HEK293T (cell line): ENCODE measurements around the gene KRT3.

Source experiments
- CTCF ChIA-PET: fragments of 350-600 bp; formaldehyde crosslinking; extraction: SDS; loops from one replicate; lab custom pipeline; 2021; ENCODE audit warnings: antibody characterized with exemption, inconsistent platforms; lab: Yijun Ruan, JAX
- POLR2A ChIA-PET: fragments of 350-600 bp; formaldehyde crosslinking; extraction: SDS; loops from one replicate; lab custom pipeline; 2020; ENCODE audit warnings: antibody characterized with exemption, inconsistent platforms; lab: Yijun Ruan, JAX
- DNase-seq: peaks from one replicate; pipeline ENCODE4 v3.0.0; 2012; ENCODE audit warnings: mixed read lengths; ENCODE audit errors: extremely low spot score
- ARNT ChIP-seq: fragments of 450-650 bp; IDR thresholded peaks from 2 replicates; pipeline ENCODE4 v1.6.1; 2017; ENCODE audit warnings: mild to moderate bottlenecking
- BHLHE40 ChIP-seq: fragments of 450-650 bp; IDR thresholded peaks from 2 replicates; pipeline ENCODE4 v1.6.1; 2016; ENCODE audit warnings: mild to moderate bottlenecking, moderate library complexity, borderline replicate concordance
- CTBP1 ChIP-seq: fragments of 450-650 bp; IDR thresholded peaks from 2 replicates; pipeline ENCODE4 v1.6.1; 2016; ENCODE audit warnings: borderline replicate concordance
- ELF4 ChIP-seq: fragments of 450-650 bp; IDR thresholded peaks from 2 replicates; pipeline ENCODE4 v1.6.1; 2017; ENCODE audit warnings: antibody characterized with exemption
- FOXA1 ChIP-seq: fragments of 450-650 bp; IDR thresholded peaks from 2 replicates; pipeline ENCODE4 v1.6.1; 2016; ENCODE audit warnings: mild to moderate bottlenecking
- FOXK2 ChIP-seq: fragments of 450-650 bp; IDR thresholded peaks from 2 replicates; pipeline ENCODE4 v1.6.1; 2016; ENCODE audit warnings: mild to moderate bottlenecking
- FOXM1 ChIP-seq: fragments of 450-650 bp; IDR thresholded peaks from 2 replicates; pipeline ENCODE4 v1.6.1; 2017; ENCODE audit warnings: mild to moderate bottlenecking, borderline replicate concordance
- HDGF ChIP-seq: fragments of 450-650 bp; IDR thresholded peaks from 2 replicates; pipeline ENCODE4 v1.6.1; 2017; ENCODE audit warnings: antibody characterized with exemption, borderline replicate concordance
- L3MBTL2 ChIP-seq: fragments of 450-650 bp; conservative IDR thresholded peaks from 2 replicates; pipeline ENCODE4 v1.6.1; 2016; ENCODE audit warnings: mild to moderate bottlenecking
- LEF1 ChIP-seq: fragments of 450-650 bp; IDR thresholded peaks from 2 replicates; pipeline ENCODE4 v1.6.1; 2017; ENCODE audit warnings: mild to moderate bottlenecking, borderline replicate concordance
- NFRKB ChIP-seq: fragments of 450-650 bp; IDR thresholded peaks from 2 replicates; pipeline ENCODE4 v1.6.1; 2016; ENCODE audit warnings: mild to moderate bottlenecking, moderate library complexity
- SP1 ChIP-seq: fragments of 450-650 bp; IDR thresholded peaks from 2 replicates; pipeline ENCODE4 v1.6.1; 2017
- SUZ12 ChIP-seq: fragments of 450-650 bp; IDR thresholded peaks from 2 replicates; pipeline ENCODE4 v1.6.1; 2016; ENCODE audit warnings: mild to moderate bottlenecking
- TARDBP ChIP-seq: fragments of 450-650 bp; IDR thresholded peaks from 2 replicates; pipeline ENCODE4 v1.6.1; 2016
- ZNF384 ChIP-seq: fragments of 450-650 bp; IDR thresholded peaks from 2 replicates; pipeline ENCODE4 v1.6.1; 2016
- TF ChIP-seq, protein P1 (sequence below): fragments of 450-650 bp; IDR thresholded peaks from 2 replicates; pipeline ENCODE4 v1.6.1; 2016

The KRT3 gene

DNA sequence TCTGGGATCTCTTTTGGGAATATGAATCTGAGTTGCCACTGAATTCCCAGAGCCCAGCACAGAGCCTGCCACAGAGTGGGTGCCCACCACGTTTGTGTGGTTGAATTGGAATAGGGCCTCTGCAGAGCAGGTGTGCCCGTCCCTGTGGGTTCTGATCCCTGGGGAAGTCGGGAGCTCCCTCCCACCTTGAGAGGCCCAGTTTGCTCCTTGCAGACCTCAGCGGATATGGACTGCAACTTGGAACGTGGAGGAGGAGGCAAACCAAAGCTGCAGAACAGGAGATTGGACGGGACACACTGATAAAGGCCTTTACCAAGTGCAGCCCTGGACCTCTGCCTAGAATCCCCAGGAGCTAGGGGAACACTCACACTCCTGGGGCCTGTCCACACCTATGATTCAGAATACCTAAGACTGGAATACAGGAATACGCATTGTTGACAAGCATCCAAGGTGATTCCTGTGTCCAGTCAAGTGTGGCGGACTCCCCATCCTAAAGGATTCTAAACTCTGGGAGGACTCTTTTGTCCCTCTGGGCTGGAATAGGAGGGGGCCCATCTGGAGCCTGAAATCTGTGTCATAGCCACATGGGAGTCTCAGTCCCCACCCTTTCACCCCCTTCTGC, 21.2 kb downstream of the KRT3 start:
- TF ChIP-seq CTBP1: no peak
- TF ChIP-seq NFRKB: no peak
- no peak for TF ChIP-seq SP1
- TF ChIP-seq L3MBTL2: no peak
- TF ChIP-seq ELF4: no peak
- no peak for TF ChIP-seq LEF1
- no peak for TF ChIP-seq FOXA1
- TF ChIP-seq HDGF: no peak
- no peak for TF ChIP-seq FOXK2
- TF ChIP-seq BHLHE40: no peak
- no peak for TF ChIP-seq SUZ12
- TF ChIP-seq ZNF384: no peak
- TF ChIP-seq, protein P1, sequence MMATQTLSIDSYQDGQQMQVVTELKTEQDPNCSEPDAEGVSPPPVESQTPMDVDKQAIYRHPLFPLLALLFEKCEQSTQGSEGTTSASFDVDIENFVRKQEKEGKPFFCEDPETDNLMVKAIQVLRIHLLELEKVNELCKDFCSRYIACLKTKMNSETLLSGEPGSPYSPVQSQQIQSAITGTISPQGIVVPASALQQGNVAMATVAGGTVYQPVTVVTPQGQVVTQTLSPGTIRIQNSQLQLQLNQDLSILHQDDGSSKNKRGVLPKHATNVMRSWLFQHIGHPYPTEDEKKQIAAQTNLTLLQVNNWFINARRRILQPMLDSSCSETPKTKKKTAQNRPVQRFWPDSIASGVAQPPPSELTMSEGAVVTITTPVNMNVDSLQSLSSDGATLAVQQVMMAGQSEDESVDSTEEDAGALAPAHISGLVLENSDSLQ: no peak
- TF ChIP-seq ARNT: no peak
- no peak for TF ChIP-seq FOXM1
- no peak for TF ChIP-seq TARDBP
- POLR2A ChIA-PET: no interaction called here
- CTCF ChIA-PET: no interaction called here
- no peak for DNase-seq

DNA sequence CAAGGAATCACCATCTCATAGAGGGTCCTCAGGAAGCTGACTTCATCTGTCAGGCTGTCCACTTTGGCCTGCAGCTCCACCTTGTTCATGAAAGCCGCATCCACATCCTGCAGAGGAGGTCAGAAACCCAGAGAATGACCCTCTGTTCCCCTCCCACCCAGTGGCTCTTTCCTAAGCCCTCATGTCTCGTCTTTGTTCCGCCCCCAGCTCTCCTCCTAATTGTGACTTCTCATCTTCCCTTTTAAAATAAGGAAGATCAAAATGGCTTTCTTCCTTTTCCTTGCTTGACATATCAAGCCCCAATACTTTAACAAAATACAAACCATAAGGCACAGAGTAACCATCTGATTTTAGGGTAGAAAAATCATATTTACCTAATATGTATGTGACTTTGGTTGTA, 23.1 kb downstream of the KRT3 start:
- no peak for TF ChIP-seq FOXK2
- TF ChIP-seq BHLHE40: no peak
- TF ChIP-seq FOXM1: no peak
- TF ChIP-seq FOXA1: no peak
- CTCF ChIA-PET: interaction anchor here (1.0 kb wide), 1 partner anchor 207 kb away, joined by 3 read pairs; no protein-coding TSS in a partner anchor
- POLR2A ChIA-PET: no interaction called here
- no peak for DNase-seq

DNA sequence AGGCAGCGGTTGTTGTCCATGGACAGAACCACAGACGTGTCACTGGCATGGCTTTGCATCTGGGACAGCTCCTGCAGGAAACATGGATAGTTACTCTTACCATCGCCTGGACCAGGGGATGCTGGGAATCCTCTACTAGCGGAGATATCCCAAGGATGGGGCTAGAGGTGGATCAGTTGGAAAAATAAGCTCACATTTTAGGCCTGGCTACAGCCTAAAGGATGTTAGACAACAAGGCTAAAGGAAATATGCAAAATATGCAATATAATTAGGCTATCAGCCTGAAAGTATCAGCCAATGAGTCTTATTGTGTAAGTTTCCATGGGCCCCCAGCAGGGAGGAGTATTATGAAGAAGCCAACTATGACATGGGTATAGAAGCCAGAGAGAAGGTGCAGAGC, 23.7 kb downstream of the KRT3 start:
- DNase-seq: no peak
- ChIA-PET POLR2A (no interaction called here), CTCF (interaction anchor here (1.0 kb wide), 1 partner anchor 208 kb away, joined by 3 read pairs; no protein-coding TSS in a partner anchor)
- TF ChIP-seq ZNF384 (no peak), HDGF (no peak)

DNA sequence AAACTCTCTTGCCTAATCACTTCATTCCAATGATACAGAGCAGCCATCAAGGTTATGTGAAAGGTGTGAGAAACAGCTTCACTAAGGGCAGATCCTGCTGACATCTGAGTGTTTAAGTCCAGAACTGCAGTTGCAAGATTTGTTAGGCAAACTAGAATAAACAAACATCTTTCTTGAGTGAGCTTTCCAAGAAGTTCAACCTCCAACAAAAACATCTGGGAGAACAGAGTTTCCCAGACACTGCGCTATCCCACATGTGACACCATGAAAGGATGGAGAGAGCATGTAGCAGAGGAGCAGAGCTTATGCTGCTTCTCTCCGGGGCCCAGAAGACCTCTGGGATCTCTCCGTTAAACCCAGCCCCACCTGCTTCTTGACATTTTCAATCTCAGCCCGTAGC, 24.4 kb downstream of the KRT3 start:
- DNase-seq: no peak
- ChIA-PET POLR2A (no interaction called here), CTCF (no interaction called here)
- TF ChIP-seq L3MBTL2 (no peak), CTBP1 (no peak), ZNF384 (no peak)

DNA sequence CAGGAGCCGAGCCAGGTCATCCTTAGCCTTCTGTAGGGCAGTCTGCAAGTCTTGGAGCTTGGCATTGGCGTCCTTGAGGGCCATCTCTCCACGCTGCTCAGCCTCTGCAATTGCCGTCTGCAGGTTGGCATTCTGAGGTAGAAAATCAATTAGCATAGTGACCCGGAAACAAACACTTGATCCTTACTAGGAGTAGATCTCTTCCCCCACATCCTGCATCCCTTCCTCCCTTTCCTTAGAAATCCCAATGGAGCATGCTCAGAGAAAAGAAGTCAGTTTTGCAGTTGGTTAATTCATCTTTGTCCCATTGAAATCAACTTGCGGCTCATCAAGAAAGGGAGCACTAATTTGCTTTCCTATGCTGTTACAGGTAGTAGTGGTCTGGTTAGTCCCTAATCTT, 24.8 kb downstream of the KRT3 start:
- CTCF ChIA-PET: no interaction called here
- TF ChIP-seq FOXK2 (no peak), L3MBTL2 (no peak), LEF1 (no peak), NFRKB (no peak), FOXM1 (no peak), SUZ12 (no peak), CTBP1 (no peak), ZNF384 (no peak), TARDBP (no peak), FOXA1 (no peak), ARNT (no peak), HDGF (no peak), SP1 (no peak), BHLHE40 (no peak), ELF4 (no peak)
- TF ChIP-seq, protein P1: no peak
- no peak for DNase-seq
- POLR2A ChIA-PET: no interaction called here

DNA sequence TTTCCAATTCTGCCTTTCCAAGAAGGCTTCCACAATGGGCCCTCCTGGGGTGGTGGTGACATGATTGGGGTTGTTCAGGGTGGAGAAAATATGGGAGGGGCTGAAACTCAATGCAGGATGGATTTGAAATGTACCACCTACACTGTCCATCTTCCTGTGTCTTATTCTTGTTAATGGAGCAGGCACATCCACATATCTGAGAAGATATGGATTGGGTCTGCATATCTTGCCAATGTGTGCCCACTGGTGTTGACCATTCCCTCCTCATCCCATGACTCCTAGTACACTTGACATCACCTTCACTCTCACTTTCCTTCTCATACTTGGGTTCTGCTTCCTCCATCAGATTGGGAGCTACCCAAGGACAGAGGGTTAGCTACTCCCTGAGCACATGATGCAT, 26.0 kb downstream of the KRT3 start:
- POLR2A ChIA-PET: no interaction called here
- CTCF ChIA-PET: no interaction called here
- DNase-seq: no peak
- TF ChIP-seq FOXM1: no peak
- TF ChIP-seq CTBP1: no peak
- no peak for TF ChIP-seq LEF1
- no peak for TF ChIP-seq FOXA1
- TF ChIP-seq ZNF384: no peak
- no peak for TF ChIP-seq SP1
- TF ChIP-seq SUZ12: no peak
- TF ChIP-seq, protein P1: no peak
- TF ChIP-seq ELF4: no peak
- TF ChIP-seq BHLHE40: no peak
- no peak for TF ChIP-seq TARDBP
- TF ChIP-seq NFRKB: no peak
- TF ChIP-seq FOXK2: no peak
- no peak for TF ChIP-seq ARNT
- TF ChIP-seq HDGF: no peak
- TF ChIP-seq L3MBTL2: no peak

DNA sequence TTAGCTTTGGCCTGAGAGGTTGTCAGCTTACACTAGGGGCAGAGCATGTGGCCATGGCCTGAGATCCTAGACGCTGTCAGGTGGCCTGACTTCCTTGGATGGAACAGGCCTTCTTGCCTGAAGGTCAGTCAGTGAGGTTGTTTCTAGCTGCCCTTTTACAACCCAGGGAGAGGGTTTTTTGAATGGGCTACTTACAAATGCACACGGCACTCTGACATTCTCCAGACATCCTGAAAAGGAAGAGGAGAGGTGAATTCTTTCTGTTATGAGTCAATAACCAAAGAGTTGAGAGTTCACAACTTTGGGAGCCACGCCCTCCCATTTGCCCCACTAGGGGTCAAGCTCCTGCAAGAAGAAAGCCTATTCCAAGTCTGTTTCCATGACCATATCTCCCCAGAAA, 26.6 kb downstream of the KRT3 start:
- ChIA-PET POLR2A (no interaction called here), CTCF (no interaction called here)
- no peak for DNase-seq
- TF ChIP-seq FOXA1: no peak
- no peak for TF ChIP-seq ZNF384
- no peak for TF ChIP-seq SUZ12
- TF ChIP-seq BHLHE40: no peak
- TF ChIP-seq, protein P1: no peak
- TF ChIP-seq CTBP1: no peak
- TF ChIP-seq L3MBTL2: no peak
- no peak for TF ChIP-seq ARNT
- no peak for TF ChIP-seq NFRKB
- no peak for TF ChIP-seq SP1
- TF ChIP-seq FOXM1: no peak
- no peak for TF ChIP-seq FOXK2
